HG03196 (cell line): Measurements from ENCODE around the gene CROCC2.

Experiments used
- ATAC-seq: cut with Tn5 transposase; IDR thresholded peaks from one replicate; pipeline ENCODE4 v1.9.1; 2021; ENCODE audit not compliant: unreplicated experiment

The CROCC2 gene

GRCh38 chr2:240891492-240892340, 14.4 kb upstream of the CROCC2 start:
- ATAC-seq: no peak

GRCh38 chr2:240892356-240892755, 13.8 kb upstream of the CROCC2 start:
- ATAC-seq: no peak

GRCh38 chr2:240892925-240893324, 13.2 kb upstream of the CROCC2 start:
- no peak for ATAC-seq

GRCh38 chr2:240893363-240893844, 12.7 kb upstream of the CROCC2 start:
- no peak for ATAC-seq

- no peak for ATAC-seq
Observed at GRCh38 chr2:240894006-240894405, 12.1 kb upstream of the CROCC2 start.

GRCh38 chr2:240894836-240895558, 11.1 kb upstream of the CROCC2 start:
- ATAC-seq: no peak

GRCh38 chr2:240895656-240896388, 10.3 kb upstream of the CROCC2 start, which contains the start of gene MAB21L4:
MAB21L4 (minus strand) TSS chr2:240896156; CDS start chr2:240895997, 159 bp downstream.
- ATAC-seq: no peak

GRCh38 chr2:240896394-240896793, 9.7 kb upstream of the CROCC2 start:
- ATAC-seq: no peak

GRCh38 chr2:240896871-240897692, 9.1 kb upstream of the CROCC2 start:
- no peak for ATAC-seq

- ATAC-seq: no peak
Observed at GRCh38 chr2:240898108-240898730, 7.9 kb upstream of the CROCC2 start.

GRCh38 chr2:240898731-240899467, 7.2 kb upstream of the CROCC2 start:
- ATAC-seq: no peak

- ATAC-seq: no peak
Observed at GRCh38 chr2:240899468-240899865, 6.7 kb upstream of the CROCC2 start.

- ATAC-seq: no peak
Observed at GRCh38 chr2:240900141-240900860, 5.8 kb upstream of the CROCC2 start.

- ATAC-seq: no peak
Observed at GRCh38 chr2:240901986-240902614, 4.0 kb upstream of the CROCC2 start.

GRCh38 chr2:240902615-240903041, 3.5 kb upstream of the CROCC2 start:
- no peak for ATAC-seq

- no peak for ATAC-seq
Observed at GRCh38 chr2:240903191-240904060, 2.7 kb upstream of the CROCC2 start.
